Testis (tissue), 3 donors: ENCODE results near the gene SBK1. TPM values are rescaled to one million over a fixed set of nuclear protein-coding genes. Genes with fewer than 3 reads are reported as not detected.
"Not testable (repeated sequence)": the region's sequence is repeated elsewhere in the genome, so short reads cannot be mapped to it uniquely, and the experiment has no call there.

Source experiments
- DNase-seq: peaks from one replicate; pipeline ENCODE4 v3.0.0-alpha.2; 2019
- H3K27ac ChIP-seq, 2 donors: fragments of 200-600 bp; sonication (generic); one replicate each; pipeline ENCODE4 v1.5.1; 2019
- H3K27me3 ChIP-seq: fragments of 200-600 bp; sonication (generic); one replicate; pipeline ENCODE4 v1.5.1; 2019
- H3K36me3 ChIP-seq: fragments of 200-600 bp; sonication (generic); one replicate; pipeline ENCODE4 v1.5.1; 2017; ENCODE audit warnings: low read depth; ENCODE audit errors: missing control alignments
- H3K4me1 ChIP-seq: fragments of 200-600 bp; sonication (generic); one replicate; pipeline ENCODE4 v1.5.1; 2019
- H3K4me3 ChIP-seq, 2 donors: fragments of 200-600 bp; sonication (generic); one replicate each; pipeline ENCODE4 v1.5.1; 2017 to 2019
- H3K9me3 ChIP-seq: fragments of 200-600 bp; sonication (generic); one replicate; pipeline ENCODE4 v1.5.1; 2017
- WGBS, 2 donors: methylation state at CpG; one replicate each; pipeline ENCODE4 v1.1.5; 2018; 5-methylcytosine and 5-hydroxymethylcytosine counted together
- intact Hi-C: fragments of 100-400 bp; cut with DNase I; formaldehyde crosslinking; loops from one replicate; pipeline ENCODE4 v1.15.1; 2023; ENCODE audit warnings: low total_unique reads
- polyA plus RNA-seq: library from polyadenylated mRNA; stranded (reverse); fragments of 350-450 nt; fragmentation: Illumina TruSeq; extraction: RNeasy Lipid Tissue Mini Kit (QIAGEN cat#74804); gene quantifications from one replicate; pipeline ENCODE4 v1.2.3, GENCODE V29; 2014; ENCODE audit warnings: low read depth, low replicate concordance; ENCODE audit not compliant: insufficient read depth
- small RNA-seq, 2 donors: library from RNA; depleted of rRNA; stranded (forward); fragments of <200 nt; gene quantifications; one replicate each; pipeline ENCODE3, GENCODE V24; 2016
- total RNA-seq, 2 donors: library from RNA; depleted of rRNA; stranded (reverse); fragments of >200 nt; gene quantifications; one replicate each; pipeline ENCODE4 v1.2.3, GENCODE V29; 2016

Gene SBK1
- total and polyA plus RNA-seq, 3 donors from 2014 or later: 4.1 to 8.1 (median 4.6) TPM

- H3K4me1 ChIP-seq, H3K9me3 ChIP-seq, H3K4me3 ChIP-seq, H3K27me3 ChIP-seq, H3K36me3 ChIP-seq, H3K27ac ChIP-seq, DNase-seq, intact Hi-C loops: not testable (repeated sequence)
- WGBS, 2 donors: no CpG with 5 or more reads among the region's 32 CpGs
Measured at GRCh38 chr16:28367926-28368325, 75.6 kb downstream of the SBK1 start.

Small RNA genes lying within 50 kb of the gene (small RNA-seq; reads per million reads assigned to genes)
- gene AC138904.2: 0 reads per million in 2 donors

Other genes with a start within 250 kb of the SBK1 start
- 1 to 10 TPM; 1.1 to 1.9 TPM for gene GSG1L, start 228.8 kb upstream of the SBK1 start, total RNA-seq
- 2.8 TPM for gene GSG1L, start 228.8 kb upstream of the SBK1 start, polyA plus RNA-seq
- gene XPO6, start 80.6 kb upstream of the SBK1 start, total RNA-seq: 100 to 1,000 TPM; 238 to 283 TPM
- 216 TPM for gene XPO6, start 80.6 kb upstream of the SBK1 start, polyA plus RNA-seq
- gene NPIPB6, start 71.0 kb downstream of the SBK1 start, total RNA-seq: 10 to 100 TPM; 16.7 to 36.3 TPM
- gene NPIPB6, start 71.0 kb downstream of the SBK1 start, polyA plus RNA-seq: 47.5 TPM
- gene EIF3CL, start 111.3 kb downstream of the SBK1 start, total RNA-seq: 100 to 1,000 TPM; 279 to 324 TPM
- 59.6 TPM for gene EIF3CL, start 111.3 kb downstream of the SBK1 start, polyA plus RNA-seq
- 10 to 100 TPM in 1 of 2 donors, 1 to 10 TPM in 1; 2.0 to 10.5 TPM for gene NPIPB7, start 179.8 kb downstream of the SBK1 start, total RNA-seq
- gene NPIPB7, start 179.8 kb downstream of the SBK1 start, polyA plus RNA-seq: 25.3 TPM
- gene CLN3, start 199.5 kb downstream of the SBK1 start, total RNA-seq: 10 to 100 TPM; 25.4 to 50.2 TPM
- gene CLN3, start 199.5 kb downstream of the SBK1 start, polyA plus RNA-seq: 23.3 TPM
- 1 to 10 TPM; 2.1 to 3.1 TPM for gene APOBR, start 202.1 kb downstream of the SBK1 start, total RNA-seq
- gene APOBR, start 202.1 kb downstream of the SBK1 start, polyA plus RNA-seq: 2.9 TPM
- gene IL27, start 214.3 kb downstream of the SBK1 start, total RNA-seq: 1 to 10 TPM in 1 of 2 donors, not detected in 1; 1.8 TPM
- gene IL27, start 214.3 kb downstream of the SBK1 start, polyA plus RNA-seq: 1.1 TPM
- 10 to 100 TPM; 38.0 to 46.6 TPM for gene NUPR1, start 246.4 kb downstream of the SBK1 start, total RNA-seq
- 159 TPM for gene NUPR1, start 246.4 kb downstream of the SBK1 start, polyA plus RNA-seq